HG02623 (cell line): Measurements from ENCODE around the gene PKNOX1.
"Not testable (repeated sequence)": the region's sequence is repeated elsewhere in the genome, so short reads cannot be mapped to it uniquely, and the experiment has no call there.

Experiments
- ATAC-seq: cut with Tn5 transposase; IDR thresholded peaks from one replicate; pipeline ENCODE4 v1.9.1; 2021; ENCODE audit warnings: moderate library complexity; ENCODE audit not compliant: unreplicated experiment

The PKNOX1 gene, protein sequence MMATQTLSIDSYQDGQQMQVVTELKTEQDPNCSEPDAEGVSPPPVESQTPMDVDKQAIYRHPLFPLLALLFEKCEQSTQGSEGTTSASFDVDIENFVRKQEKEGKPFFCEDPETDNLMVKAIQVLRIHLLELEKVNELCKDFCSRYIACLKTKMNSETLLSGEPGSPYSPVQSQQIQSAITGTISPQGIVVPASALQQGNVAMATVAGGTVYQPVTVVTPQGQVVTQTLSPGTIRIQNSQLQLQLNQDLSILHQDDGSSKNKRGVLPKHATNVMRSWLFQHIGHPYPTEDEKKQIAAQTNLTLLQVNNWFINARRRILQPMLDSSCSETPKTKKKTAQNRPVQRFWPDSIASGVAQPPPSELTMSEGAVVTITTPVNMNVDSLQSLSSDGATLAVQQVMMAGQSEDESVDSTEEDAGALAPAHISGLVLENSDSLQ

DNA sequence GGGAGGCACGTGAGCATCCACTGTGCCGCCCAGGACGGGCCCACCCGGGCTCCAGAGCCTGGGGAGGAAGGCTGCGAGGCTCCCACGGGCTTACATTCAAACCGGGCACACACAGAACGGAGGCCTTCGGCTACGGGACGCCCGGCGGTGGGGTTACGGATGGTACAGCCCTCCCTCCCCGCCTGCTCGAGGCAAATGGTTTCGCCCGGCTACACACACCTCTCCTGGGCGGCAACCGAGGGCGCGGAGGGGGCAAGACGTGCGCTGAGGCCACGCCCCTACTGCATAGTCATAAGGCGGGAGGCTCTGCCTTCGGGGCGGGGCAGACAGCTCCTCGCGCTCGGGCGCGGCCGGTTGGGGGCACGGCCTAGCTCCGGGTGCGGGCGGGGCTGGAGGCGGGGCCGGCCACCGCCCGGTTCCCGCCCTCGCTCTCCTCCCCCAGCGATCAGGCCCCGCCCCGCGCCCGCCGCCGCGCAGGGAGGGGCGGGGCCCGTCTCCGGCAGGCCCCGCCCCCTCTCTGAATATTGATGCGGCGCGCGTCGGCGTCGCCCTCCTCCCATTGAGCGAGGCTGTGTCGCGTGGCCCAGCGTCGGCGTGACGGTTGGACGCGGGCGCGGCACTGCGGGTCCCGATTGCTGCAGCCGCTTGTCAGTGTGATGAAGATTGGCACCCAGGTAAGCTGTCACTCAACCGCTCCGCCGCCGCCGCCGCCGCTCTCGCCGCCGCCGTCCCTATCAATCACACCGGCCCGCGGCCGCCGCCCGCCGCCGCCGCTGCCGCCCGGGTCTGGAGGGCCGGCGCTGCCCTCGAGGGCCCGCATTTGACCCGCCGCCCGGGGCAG, at the start of gene PKNOX1:
Gene PKNOX1 (plus strand): TSS at position 572 of the 841 bp plus-strand sequence. CDS start 29,820 bp downstream, outside the sequence.
- ATAC-seq: peak; percentile 78

DNA sequence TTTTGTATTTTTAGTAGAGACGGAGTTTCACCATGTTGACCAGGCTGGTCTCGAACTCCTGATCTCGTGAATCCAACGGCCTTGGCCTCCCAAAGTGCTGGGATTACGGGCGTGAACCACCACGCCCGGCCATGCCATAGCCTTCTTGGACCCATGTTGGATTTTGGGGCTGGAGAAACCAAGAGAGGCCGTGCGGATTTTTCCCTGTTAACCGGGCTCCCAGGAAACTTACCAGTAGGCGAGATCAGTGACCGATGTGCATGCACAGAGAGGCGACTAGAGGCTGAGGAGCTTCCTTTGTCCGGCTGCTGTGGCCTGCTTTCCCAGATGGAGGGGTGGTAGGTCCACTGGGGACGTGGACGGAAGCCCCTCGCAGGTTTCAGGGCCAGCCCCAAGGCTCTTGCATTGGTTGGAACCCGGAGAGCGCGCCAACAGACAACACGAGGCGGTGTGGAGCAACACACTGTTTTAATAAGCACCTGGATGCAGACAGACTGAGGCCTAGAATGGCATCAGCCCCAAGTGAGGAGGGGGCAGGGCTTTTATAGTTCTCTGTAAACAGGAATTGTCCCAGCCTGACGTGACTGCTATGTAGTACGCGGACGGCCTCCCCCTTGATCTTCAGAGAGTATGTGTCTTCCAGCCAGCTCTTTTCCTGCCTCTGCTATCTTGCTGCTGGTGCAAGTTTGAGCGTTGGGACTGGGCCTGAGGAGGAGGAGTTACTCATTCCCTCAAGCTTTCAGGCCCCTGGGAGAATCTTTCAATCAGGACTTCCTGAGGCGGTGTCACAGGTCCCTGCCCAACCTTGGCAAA, 49.0 kb upstream of the PKNOX1 start, which contains the start of gene ERVH48-1:
Gene ERVH48-1 (minus strand): TSS at position 517 of the 813 bp plus-strand sequence. CDS start 6,624 bp downstream, outside the sequence.
- ATAC-seq: no peak

DNA sequence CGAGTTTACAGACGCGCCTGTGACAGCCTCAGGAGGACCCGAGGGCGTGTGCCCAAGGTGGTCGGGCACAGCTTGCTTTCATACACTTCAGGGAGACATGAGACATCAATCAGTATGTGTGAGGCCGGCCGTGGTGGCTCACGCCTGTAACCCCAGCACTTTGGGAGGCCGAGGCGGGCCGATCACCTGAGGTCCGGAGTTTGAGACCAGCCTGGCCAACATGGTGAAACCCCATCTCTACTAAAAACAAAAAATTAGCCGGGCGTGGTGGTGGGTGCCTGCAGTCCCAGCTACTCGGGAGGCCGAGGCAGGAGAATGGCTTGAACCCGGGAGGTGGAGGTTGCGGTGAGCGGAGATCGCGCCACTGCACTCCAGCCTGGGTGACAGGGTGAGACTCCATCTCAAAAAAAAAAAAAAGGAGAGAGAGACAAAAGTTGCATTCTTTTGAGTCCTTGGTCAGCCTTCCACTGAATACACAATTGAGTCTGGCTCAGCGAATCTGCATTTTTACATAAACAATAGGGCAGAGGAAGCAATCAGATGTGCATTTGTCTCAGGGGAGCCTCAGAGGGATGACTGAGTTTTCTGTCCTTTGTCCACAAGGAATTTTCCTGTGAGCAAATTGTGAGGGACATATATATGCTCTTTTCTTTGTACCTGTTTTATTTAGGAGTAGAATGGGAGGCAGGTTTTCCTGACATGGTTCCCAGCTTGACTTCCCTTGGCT, 46.7 kb upstream of the PKNOX1 start:
- ATAC-seq: not testable (repeated sequence)

DNA sequence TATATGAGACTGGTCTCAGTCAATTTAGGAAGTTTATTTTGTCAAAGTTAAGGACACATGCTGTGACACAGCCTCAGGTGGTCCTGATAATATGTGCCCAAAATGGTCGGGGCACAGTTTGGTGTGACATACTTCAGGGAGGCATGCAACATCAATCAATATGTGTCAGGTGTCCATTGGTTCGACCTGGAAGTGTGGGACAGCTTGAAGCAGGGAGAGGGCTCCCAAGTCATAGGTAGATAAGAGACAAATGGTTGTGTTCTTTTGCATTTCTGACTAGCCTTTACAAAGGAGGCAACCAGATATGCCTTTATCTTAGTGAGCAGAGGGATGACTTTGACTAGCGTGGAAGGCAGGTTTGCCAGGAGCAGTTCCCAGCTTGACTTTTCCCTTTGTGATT, 44.4 kb upstream of the PKNOX1 start:
- ATAC-seq: no peak

DNA sequence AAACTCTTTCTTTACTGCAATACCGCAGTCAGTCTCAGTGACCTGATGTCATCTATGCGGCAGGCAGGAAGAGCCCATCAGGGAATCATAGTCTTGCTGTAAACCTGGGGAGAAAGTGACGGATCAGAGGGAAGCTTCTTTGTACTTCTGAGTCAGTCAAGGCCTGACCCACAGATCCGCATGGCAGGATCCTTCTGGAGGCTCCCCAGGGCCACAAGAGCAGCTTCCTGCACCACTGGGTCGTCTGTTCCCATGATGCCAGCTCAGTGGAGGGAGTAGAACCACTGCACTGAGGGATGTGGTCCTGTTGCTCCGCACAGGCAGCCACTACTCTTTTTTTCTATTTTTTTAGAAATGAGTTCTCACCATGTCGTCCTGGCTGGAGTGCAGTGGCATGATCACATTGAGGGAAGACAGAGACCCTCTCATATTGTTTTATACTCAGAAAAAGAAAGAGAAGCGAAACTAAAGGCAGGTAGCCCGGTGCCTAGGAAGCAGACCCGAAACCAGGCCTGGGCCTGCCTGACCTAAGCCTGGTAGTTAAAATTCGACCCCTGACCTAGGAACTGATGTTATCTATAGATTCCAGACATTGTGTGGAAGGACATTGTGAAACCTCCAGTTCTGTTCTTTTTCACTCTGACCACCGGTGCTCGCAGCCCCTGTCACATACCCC, 42.7 kb upstream of the PKNOX1 start:
- ATAC-seq: no peak

DNA sequence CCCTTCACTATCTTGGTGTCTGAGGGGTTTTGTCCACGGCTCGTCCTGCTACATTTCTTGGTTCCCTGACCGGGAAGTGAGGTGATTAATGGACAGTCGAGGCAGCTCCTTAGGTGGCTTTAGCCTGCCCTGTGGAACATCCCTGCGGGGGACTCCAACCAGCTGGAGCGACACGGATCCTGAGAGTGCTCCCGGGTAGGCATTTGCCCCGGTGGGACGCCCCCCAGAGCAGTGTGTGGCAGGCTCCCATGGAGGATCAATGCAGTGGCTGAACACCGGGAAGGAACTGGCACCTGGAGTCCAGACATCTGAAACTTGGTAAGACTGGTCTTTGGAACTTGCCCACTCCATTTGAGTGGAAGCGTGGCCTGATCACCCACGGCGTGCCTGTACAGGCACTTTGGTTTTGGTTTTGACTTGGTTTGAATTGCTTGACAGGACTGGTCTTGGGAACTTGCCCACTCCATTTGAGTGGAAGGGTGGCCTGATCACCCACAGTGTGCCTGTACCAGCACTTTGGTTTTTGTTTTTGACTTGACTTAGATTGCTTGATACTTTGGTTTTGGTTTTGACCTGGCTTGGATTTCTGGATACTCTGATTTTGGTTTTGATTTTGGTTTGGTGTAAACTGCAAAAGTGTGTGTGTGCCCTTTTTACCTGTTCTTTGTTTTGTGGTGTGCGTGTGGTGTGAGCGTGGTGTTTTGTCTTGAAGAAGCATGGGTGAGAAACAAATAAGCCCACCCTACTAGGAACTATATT, 41.8 kb upstream of the PKNOX1 start:
- not testable (repeated sequence) for ATAC-seq

DNA sequence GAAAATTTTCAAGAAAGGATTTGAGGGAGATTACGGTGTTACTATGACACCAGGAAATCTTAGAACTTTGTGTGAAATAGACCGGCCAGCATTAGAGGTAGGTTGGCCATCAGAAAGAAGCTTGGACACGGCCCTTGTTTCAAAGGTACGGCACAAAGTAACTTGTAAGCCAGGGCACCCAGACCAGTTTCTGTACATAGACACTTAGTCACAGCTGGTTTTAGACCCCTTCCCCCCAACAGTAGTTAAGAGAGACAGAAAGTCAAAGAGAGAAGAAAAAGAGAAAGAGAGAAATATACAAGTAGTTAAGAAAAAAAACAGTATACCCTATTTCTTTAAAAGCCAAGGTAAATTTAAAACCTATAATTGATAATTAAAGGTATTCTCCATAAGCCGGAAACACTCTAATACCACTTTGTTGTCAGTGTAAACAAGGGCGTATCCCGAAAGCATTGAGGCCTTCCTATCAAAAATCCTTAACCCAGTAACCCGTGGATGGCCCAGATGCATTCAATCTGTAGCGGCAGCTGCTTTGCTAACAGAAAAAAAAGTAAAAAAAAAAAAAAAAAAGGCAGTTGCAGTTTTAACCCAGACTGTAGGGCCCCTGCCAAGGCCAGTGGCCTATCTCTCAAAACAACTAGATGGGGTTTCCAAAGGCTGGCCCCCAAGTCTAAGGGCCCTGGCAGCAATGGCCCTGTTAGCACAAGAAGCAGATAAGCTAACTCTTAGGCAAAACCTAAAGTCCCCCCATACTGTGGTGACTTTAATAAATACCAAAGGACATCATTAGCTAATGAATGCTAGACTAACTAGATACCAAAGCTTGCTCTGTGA, 41.0 kb upstream of the PKNOX1 start:
- ATAC-seq: not testable (repeated sequence)

DNA sequence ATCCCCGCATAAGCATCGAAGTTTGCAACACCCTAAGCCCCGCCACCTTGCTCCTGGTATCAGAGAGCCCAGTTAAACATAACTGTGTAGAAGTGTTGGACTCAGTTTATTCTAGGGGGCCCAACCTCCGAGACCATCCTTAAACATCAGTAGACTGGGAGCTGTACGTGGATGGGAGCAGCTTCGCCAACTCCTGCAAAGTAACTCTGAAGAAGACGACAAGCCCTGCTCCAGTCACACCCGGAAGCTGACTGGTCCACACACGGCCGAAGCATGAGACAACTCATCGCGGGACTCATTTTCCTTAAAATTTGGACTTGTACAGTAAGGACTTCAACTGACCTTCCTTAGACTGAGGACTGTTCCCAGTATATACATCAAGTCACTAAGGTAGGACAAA, 40.4 kb upstream of the PKNOX1 start:
- not testable (repeated sequence) for ATAC-seq

DNA sequence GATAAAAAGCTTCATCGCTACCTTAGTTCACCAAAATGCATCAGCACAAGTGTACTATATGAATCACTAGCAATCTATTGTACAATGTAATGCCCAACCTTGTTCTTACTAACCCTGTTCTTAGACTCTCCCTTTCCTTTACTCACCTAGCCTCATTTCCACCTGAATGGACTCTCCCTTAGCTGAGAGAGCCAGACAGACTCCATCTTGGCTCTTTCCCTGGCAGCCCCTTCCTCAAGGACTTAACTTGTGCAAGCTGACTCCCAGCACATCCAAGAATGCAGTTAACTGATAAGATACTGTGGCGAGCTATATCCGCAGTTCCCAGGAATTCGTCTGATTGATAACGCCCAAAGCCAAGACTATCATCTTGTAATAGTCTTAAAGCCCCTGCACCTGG, 38.0 kb upstream of the PKNOX1 start:
- ATAC-seq: not testable (repeated sequence)

DNA sequence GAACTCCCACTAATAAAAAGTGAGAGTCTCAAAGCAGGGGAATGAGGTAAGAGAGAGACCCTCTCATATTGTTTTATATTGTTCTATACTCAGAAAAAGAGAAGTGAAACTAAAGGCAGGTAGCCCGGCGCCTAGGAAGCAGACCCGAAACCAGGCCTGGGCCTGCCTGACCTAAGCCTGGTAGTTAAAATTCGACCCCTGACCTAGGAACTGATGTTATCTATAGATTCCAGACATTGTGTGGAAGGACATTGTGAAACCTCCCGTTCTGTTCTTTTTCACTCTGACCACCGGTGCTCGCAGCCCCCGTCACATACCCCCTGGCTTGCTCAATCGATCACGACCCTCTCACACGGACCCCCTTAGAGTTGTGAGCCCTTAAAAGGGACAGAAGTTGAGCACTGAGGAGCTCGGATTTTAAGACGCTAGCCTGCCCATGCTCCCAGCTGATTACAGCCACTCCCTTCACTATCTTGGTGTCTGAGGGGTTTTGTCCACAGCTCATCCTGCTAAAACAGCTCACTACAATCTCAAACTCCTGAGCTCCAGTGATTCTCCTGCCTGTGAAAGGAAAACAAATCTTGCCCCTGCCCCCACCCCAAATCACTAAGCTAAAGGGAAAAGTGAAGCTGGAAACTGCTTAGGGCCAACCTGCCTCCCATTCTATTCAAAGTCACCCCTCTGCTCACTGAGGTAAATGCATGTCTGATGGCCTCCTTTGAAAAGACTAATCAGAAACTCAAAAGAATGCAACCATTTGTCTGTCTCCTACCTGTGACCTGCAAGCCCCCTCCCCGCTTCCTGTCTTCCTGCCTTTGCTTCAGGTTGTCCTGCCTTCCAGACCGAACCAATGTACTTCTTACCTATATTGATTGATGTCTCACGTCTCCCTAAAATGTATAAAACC, 37.1 kb upstream of the PKNOX1 start:
- not testable (repeated sequence) for ATAC-seq

DNA sequence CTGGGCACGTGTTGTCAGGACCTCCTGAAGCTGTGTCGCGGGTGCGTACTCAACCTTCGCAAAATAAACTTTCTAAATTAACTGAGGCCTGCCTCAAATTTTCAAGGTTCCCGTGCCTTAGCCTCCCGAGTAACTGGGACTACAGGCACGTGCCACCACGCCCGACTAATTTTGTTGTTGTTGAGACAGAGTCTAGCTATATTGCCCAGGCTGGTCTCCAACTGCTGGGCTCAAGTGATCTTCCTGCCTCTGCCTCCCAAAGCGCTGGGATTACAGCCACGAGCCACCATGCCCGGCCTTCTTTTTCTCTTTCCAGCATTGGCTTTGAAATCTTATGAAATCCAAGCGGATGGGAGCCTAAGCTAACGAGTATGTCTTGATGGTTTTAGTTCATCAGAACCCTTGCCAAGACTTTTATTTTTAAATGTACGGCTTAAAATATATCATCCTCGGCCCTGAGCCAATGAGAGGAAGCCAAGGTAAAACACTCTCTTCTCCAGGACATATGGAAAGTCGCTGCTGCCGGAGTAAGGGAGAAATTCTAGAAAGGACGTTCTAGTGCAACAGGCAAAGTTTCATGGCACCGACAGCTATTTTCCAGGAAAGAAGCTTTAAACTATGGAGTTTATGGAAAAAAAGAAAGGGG, 36.3 kb upstream of the PKNOX1 start:
- ATAC-seq: no peak

DNA sequence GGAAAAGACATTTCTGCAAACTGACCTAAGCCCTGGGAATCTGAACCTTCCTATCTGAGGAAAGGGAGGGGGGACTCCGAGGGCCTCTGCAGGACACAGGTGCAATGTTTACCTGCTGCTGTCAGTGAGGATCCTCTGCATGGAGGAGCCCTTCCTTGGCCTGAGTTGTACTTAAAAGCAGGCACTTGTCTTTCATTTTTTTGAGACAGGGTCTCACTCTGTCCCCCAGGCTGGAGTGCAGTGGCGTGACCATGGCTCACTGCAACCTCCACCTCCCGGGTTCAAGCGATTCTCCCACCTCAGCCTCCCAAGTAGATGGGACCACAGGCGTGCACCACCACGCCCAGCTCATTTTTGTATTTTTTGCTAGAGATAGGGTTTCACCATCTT, 35.8 kb upstream of the PKNOX1 start:
- ATAC-seq: not testable (repeated sequence)

DNA sequence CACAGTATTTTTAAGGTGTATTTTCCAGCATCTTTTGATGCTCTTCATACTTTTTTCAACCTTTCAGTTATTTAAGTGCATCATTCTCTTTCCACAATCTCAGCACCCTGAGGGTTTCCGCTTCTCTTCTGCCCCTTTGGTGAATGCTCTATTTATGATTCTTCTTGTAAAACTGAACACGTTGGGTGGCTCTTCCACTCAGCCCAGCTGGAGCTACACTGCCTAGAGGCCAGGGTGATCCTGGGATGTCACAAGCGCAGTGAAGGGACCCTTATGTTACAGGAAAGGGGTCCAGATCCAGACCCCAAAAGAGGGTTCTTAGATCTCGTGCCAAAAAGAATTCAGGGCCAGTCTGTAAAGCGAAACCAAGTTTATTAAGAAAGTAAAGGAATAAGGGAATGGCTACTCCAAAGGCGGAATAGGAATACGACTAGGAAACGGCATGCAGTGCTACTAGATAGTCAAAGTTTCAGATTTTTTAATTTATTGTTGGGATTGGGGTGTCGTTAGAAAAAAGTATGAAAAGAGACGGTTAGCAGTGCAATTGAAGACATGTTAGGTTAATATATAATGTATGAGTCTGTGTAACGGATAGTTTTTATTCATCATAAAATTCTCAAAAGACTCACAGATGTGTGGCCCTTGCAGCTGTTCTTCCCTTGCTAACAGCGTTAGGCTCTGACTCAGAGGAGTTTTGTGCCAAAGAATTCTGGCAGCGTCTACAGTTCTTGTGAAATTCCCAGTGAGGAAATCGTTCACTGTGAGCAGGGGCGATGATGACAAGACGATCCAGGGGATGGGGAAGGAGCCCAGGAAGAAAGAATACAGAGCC, 34.6 kb upstream of the PKNOX1 start:
- ATAC-seq: no peak

DNA sequence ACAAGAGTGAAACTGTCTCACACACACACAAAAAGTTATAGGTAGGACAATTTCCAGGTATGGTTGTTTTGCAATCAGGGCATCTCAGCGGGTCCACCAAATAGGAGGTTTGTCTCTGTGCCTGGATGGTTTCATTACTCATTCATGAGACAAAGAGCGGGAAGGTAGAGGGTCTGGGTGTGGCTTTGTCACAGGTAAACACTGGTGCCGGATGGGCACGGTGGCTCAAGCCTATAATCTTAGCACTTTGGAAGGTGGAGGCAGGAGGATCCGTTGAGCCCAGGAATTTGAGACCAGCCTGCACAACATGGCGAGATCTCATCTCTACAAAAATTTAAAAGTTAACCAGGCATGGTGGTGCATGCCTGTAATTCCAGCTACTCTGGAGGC, 32.7 kb upstream of the PKNOX1 start:
- ATAC-seq: no peak

DNA sequence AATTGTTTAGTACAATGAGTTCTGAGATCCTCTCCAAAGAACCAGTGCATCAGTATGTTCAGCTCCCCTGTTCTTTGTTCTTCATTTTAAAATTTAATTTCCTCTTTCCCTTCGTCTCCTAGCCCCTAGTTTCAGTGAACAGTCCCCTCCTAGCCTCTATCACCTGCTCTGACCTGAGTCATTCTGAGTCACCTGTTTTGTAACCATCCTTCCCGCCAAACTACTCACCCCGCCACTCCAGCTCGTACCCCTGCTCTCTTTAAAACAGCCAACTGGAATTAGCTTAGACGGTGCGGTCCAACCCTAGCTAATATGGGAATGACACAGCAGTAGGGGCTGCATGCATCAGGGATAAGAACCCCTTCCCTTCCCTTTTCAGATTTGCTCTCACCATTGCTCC, 32.1 kb upstream of the PKNOX1 start:
- ATAC-seq: no peak
